Measurements from ENCODE around the gene BCAR3.

The BCAR3 gene

DNA sequence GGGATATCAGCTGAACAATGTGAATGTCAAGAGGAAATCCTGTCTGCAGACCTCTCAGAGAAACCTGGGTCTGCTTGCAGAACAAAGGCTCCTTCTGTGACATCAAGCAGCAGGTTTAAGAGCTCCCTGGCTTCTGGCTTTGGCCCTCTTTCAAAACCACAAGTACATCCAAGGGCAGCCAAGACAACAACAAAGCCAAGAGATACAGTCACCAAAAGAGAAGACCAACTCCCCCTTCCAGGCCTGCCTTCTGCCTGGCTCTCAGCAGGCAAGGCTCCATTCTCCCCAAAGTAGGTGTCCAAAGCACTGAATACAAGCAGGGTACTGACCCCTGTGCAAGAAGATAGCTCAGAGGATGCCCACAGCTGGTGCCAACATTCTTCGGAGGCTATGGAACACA lies 11.5 kb downstream of the BCAR3 start:
- peaks cover 15 to 80% of the 10 kb centered on the region in 2 experiments for H3K36me3 ChIP-seq (ENCODE audit: control insufficient read depth in 1 of 2, insufficient read depth in 2 of 2, low read depth in 1 of 2, low read length in 2 of 2)
- H3K23ac ChIP-seq (ENCODE audit: low read length in 2 of 2) = no peak overlapping the region
- peaks cover 22% of the 10 kb centered on the region for H3K4me1 ChIP-seq (ENCODE audit: control insufficient read depth, insufficient read depth, low read depth, low read length)
- peak overlapping the region in 1 of 2 experiments; percentile 50 for H2BK12ac ChIP-seq (ENCODE audit: low read length in 2 of 2)
- H3K27ac ChIP-seq (ENCODE audit: low read length, poor library complexity, severe bottlenecking) = no peak overlapping the region
- peak overlapping the region; percentile 15 for H4K8ac ChIP-seq (ENCODE audit: low read length)
- H3K4me3 ChIP-seq (ENCODE audit: insufficient read depth in 1 of 2, low read depth in 1 of 2, low read length in 2 of 2) = no peak overlapping the region
- H3K79me1 ChIP-seq (replicated peaks; ENCODE audit: low read length, poor library complexity, severe bottlenecking) = peaks cover 5% of the 10 kb centered on the region
- H3K9me3 ChIP-seq (ENCODE audit: control insufficient read depth, low read length) = no peaks in the 10 kb centered on the region
- peak overlapping the region in 1 of 2 experiments; percentile 79 for H3K4ac ChIP-seq (ENCODE audit: low read depth in 1 of 2, low read length in 2 of 2)
- no peaks in the 10 kb centered on the region for H3K27me3 ChIP-seq (ENCODE audit: control insufficient read depth in 1 of 2, insufficient read depth in 1 of 2, low read length in 2 of 2)
- H2AK5ac ChIP-seq (ENCODE audit: low read length, severe bottlenecking) = no peak overlapping the region
- H2AFZ ChIP-seq (ENCODE audit: low read depth, low read length) = no peak overlapping the region
- no peak overlapping the region for H2BK120ac ChIP-seq (ENCODE audit: low read depth, low read length)
- no peak overlapping the region for H3K9ac ChIP-seq (ENCODE audit: low read length)
- no peak overlapping the region for H2BK15ac ChIP-seq (ENCODE audit: low read depth, poor library complexity, severe bottlenecking)
- no peak overlapping the region for H2BK5ac ChIP-seq (ENCODE audit: low read depth, low read length, poor library complexity, severe bottlenecking)
- peak overlapping the region; percentile 83 for H4K91ac ChIP-seq (ENCODE audit: low read length)
- 100% methylated on average over 1 of the region's 1 CpG for WGBS
- H3K14ac ChIP-seq (ENCODE audit: low read length in 2 of 2) = no peak overlapping the region
- H3K18ac ChIP-seq (ENCODE audit: low read depth in 1 of 2, low read length in 2 of 2) = peak overlapping the region in 1 of 2 experiments; percentile 55
- no peak overlapping the region for H3K4me2 ChIP-seq (ENCODE audit: low read length, poor library complexity, severe bottlenecking)
- DNase-seq = peak; percentile 72

GRCh38 chr1:93669369-93669768 lies 12.3 kb downstream of the BCAR3 start:
- no peak overlapping the region for H3K4ac ChIP-seq (ENCODE audit: low read depth in 1 of 2, low read length in 2 of 2)
- no peak overlapping the region for H3K9ac ChIP-seq (ENCODE audit: low read length)
- H3K9me3 ChIP-seq (ENCODE audit: control insufficient read depth, low read length) = no peaks in the 10 kb centered on the region
- WGBS = 23% methylated on average over 3 of the region's 4 CpGs
- no peak overlapping the region for H2AFZ ChIP-seq (ENCODE audit: low read depth, low read length)
- H4K91ac ChIP-seq (ENCODE audit: low read length) = peak overlapping the region; percentile 18
- no peak overlapping the region for H2BK15ac ChIP-seq (ENCODE audit: low read depth, poor library complexity, severe bottlenecking)
- no peak overlapping the region for H2AK5ac ChIP-seq (ENCODE audit: low read length, severe bottlenecking)
- H3K36me3 ChIP-seq (ENCODE audit: control insufficient read depth in 1 of 2, insufficient read depth in 2 of 2, low read depth in 1 of 2, low read length in 2 of 2) = peaks cover 12 to 74% of the 10 kb centered on the region in 2 experiments
- H3K14ac ChIP-seq (ENCODE audit: low read length in 2 of 2) = no peak overlapping the region
- peak overlapping the region in 1 of 2 experiments; percentile 81 for H3K18ac ChIP-seq (ENCODE audit: low read depth in 1 of 2, low read length in 2 of 2)
- no peak overlapping the region for H2BK120ac ChIP-seq (ENCODE audit: low read depth, low read length)
- H4K8ac ChIP-seq (ENCODE audit: low read length) = no peak overlapping the region
- H3K4me2 ChIP-seq (ENCODE audit: low read length, poor library complexity, severe bottlenecking) = no peak overlapping the region
- no peaks in the 10 kb centered on the region for H3K27me3 ChIP-seq (ENCODE audit: control insufficient read depth in 1 of 2, insufficient read depth in 1 of 2, low read length in 2 of 2)
- peak; percentile 45 for DNase-seq
- H3K27ac ChIP-seq (ENCODE audit: low read length, poor library complexity, severe bottlenecking) = no peak overlapping the region
- peaks cover 21% of the 10 kb centered on the region for H3K4me1 ChIP-seq (ENCODE audit: control insufficient read depth, insufficient read depth, low read depth, low read length)
- H3K23ac ChIP-seq (ENCODE audit: low read length in 2 of 2) = peak overlapping the region in 1 of 2 experiments; percentile 0
- peaks cover 5% of the 10 kb centered on the region for H3K79me1 ChIP-seq (replicated peaks; ENCODE audit: low read length, poor library complexity, severe bottlenecking)
- H3K4me3 ChIP-seq (ENCODE audit: insufficient read depth in 1 of 2, low read depth in 1 of 2, low read length in 2 of 2) = no peak overlapping the region
- no peak overlapping the region for H2BK12ac ChIP-seq (ENCODE audit: low read length in 2 of 2)
- no peak overlapping the region for H2BK5ac ChIP-seq (ENCODE audit: low read depth, low read length, poor library complexity, severe bottlenecking)

DNA sequence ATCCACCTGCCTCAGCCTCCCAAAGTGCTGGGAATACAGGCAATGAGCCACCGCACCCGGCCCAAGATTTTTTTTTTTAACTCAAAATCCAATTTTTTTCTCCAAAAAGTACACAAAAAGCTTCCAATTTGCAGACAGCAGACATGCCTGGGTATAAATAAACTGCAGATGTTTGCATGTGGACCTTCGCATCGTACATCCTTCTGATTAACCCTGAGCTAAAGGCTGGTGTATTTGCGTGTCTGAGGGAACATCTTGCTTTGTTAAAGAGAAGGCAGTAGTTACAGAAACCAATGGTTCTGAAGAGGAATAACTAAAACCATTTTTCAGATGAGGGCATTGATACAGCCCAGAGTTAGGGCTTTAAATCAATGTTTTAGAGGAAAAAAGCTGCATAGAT lies 12.7 kb downstream of the BCAR3 start:
- H2BK5ac ChIP-seq (ENCODE audit: low read depth, low read length, poor library complexity, severe bottlenecking) = no peak overlapping the region
- H4K8ac ChIP-seq (ENCODE audit: low read length) = no peak overlapping the region
- no peak overlapping the region for H3K27ac ChIP-seq (ENCODE audit: low read length, poor library complexity, severe bottlenecking)
- no peak overlapping the region for H3K4me2 ChIP-seq (ENCODE audit: low read length, poor library complexity, severe bottlenecking)
- no peak for DNase-seq
- no peak overlapping the region for H3K4ac ChIP-seq (ENCODE audit: low read depth in 1 of 2, low read length in 2 of 2)
- H3K4me1 ChIP-seq (ENCODE audit: control insufficient read depth, insufficient read depth, low read depth, low read length) = peaks cover 21% of the 10 kb centered on the region
- H2BK120ac ChIP-seq (ENCODE audit: low read depth, low read length) = no peak overlapping the region
- H3K23ac ChIP-seq (ENCODE audit: low read length in 2 of 2) = no peak overlapping the region
- H2BK12ac ChIP-seq (ENCODE audit: low read length in 2 of 2) = no peak overlapping the region
- H4K91ac ChIP-seq (ENCODE audit: low read length) = no peak overlapping the region
- peaks cover 10 to 70% of the 10 kb centered on the region in 2 experiments for H3K36me3 ChIP-seq (ENCODE audit: control insufficient read depth in 1 of 2, insufficient read depth in 2 of 2, low read depth in 1 of 2, low read length in 2 of 2)
- no peak overlapping the region for H3K14ac ChIP-seq (ENCODE audit: low read length in 2 of 2)
- H3K9me3 ChIP-seq (ENCODE audit: control insufficient read depth, low read length) = no peaks in the 10 kb centered on the region
- H2BK15ac ChIP-seq (ENCODE audit: low read depth, poor library complexity, severe bottlenecking) = no peak overlapping the region
- H3K79me1 ChIP-seq (replicated peaks; ENCODE audit: low read length, poor library complexity, severe bottlenecking) = peaks cover 5% of the 10 kb centered on the region
- no peak overlapping the region for H2AK5ac ChIP-seq (ENCODE audit: low read length, severe bottlenecking)
- no peak overlapping the region for H3K18ac ChIP-seq (ENCODE audit: low read depth in 1 of 2, low read length in 2 of 2)
- H2AFZ ChIP-seq (ENCODE audit: low read depth, low read length) = no peak overlapping the region
- H3K9ac ChIP-seq (ENCODE audit: low read length) = no peak overlapping the region
- 89% methylated on average over 5 of the region's 5 CpGs for WGBS
- H3K27me3 ChIP-seq (ENCODE audit: control insufficient read depth in 1 of 2, insufficient read depth in 1 of 2, low read length in 2 of 2) = no peaks in the 10 kb centered on the region
- H3K4me3 ChIP-seq (ENCODE audit: insufficient read depth in 1 of 2, low read depth in 1 of 2, low read length in 2 of 2) = no peak overlapping the region

GRCh38 chr1:93668121-93668520 lies 13.5 kb downstream of the BCAR3 start:
- Histone ChIP-seq H3K9ac (ENCODE audit: low read length) (no peak overlapping the region), H3K9me3 (ENCODE audit: control insufficient read depth, low read length) (no peaks in the 10 kb centered on the region), H2BK5ac (ENCODE audit: low read depth, low read length, poor library complexity, severe bottlenecking) (no peak overlapping the region), H2BK12ac (ENCODE audit: low read length in 2 of 2) (no peak overlapping the region), H3K27me3 (ENCODE audit: control insufficient read depth in 1 of 2, insufficient read depth in 1 of 2, low read length in 2 of 2) (no peaks in the 10 kb centered on the region), H2BK15ac (ENCODE audit: low read depth, poor library complexity, severe bottlenecking) (no peak overlapping the region), H2AFZ (ENCODE audit: low read depth, low read length) (no peak overlapping the region), H3K79me1 (replicated peaks; ENCODE audit: low read length, poor library complexity, severe bottlenecking) (peaks cover 5% of the 10 kb centered on the region), H3K27ac (ENCODE audit: low read length, poor library complexity, severe bottlenecking) (no peak overlapping the region), H3K23ac (ENCODE audit: low read length in 2 of 2) (no peak overlapping the region), H3K36me3 (ENCODE audit: control insufficient read depth in 1 of 2, insufficient read depth in 2 of 2, low read depth in 1 of 2, low read length in 2 of 2) (peaks cover 10 to 69% of the 10 kb centered on the region in 2 experiments), H2AK5ac (ENCODE audit: low read length, severe bottlenecking) (no peak overlapping the region), H3K18ac (ENCODE audit: low read depth in 1 of 2, low read length in 2 of 2) (peak overlapping the region in 1 of 2 experiments; percentile 31), H3K4me1 (ENCODE audit: control insufficient read depth, insufficient read depth, low read depth, low read length) (peaks cover 22% of the 10 kb centered on the region), H4K91ac (ENCODE audit: low read length) (no peak overlapping the region), H4K8ac (ENCODE audit: low read length) (no peak overlapping the region), H2BK120ac (ENCODE audit: low read depth, low read length) (no peak overlapping the region), H3K4me3 (ENCODE audit: insufficient read depth in 1 of 2, low read depth in 1 of 2, low read length in 2 of 2) (no peak overlapping the region), H3K14ac (ENCODE audit: low read length in 2 of 2) (no peak overlapping the region), H3K4me2 (ENCODE audit: low read length, poor library complexity, severe bottlenecking) (no peak overlapping the region), H3K4ac (ENCODE audit: low read depth in 1 of 2, low read length in 2 of 2) (no peak overlapping the region)
- peak; percentile 54 for DNase-seq
- 61% methylated on average over 5 of the region's 5 CpGs for WGBS

Measured in mesenchymal stem cell (in vitro differentiated cells and primary cell).